ENCODE results near the gene ZCCHC2. TPM values are rescaled to one million over a fixed set of nuclear protein-coding genes. Genes with fewer than 3 reads are reported as not detected.

Gene ZCCHC2
- total and polyA plus RNA-seq, 9 of the 15 experiments (the other 6 are each of a cell fraction or from before 2014, with no cell fraction given) = 1.0 to 9.2 (median 6.0) TPM

DNA sequence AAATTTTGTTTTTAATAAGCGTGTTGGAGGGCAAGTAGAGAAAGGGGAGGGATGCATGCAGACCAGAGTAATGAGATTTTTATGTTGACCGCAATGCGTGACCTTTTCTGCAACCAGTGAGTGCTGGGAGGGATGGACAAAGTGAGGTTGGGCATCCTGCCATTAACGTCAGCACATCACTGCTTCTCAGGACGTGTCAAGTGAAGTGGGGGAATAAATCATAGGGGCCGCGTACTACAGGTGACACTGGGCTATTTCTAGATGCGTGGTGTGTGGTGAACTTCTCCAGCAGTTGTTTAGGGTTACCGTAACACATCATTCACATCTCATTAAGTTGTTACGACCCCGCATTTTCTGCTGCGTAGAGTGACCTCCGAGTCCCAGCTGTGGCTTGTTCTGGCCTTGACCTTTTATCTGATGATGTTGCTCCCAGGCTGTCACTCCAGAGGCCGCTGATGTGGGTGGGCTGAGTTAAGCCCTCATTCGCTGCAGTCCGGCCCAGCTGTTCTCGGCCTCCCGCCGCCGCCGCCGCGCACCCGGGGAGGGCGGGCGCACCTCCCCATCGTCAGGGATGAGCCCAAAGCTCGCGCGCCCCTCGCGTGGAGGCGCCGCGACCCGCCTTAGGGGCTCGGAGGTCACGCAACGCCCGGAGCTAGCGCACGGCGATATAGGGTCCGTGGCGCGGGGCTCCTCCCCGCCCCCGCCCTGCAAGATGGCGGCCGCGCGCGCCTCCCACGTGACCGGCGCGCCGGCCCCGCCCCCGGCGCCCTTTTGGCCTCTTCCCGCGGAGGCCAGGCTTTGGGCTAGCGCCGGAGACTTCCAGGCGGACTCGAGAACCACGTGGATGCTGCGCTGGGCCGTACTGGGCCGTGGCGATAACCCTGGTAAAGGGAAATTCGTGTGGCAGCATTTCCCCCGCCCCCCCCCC is 3.5 kb downstream of the ZCCHC2 start (continued):
- TF ChIP-seq POLR2AphosphoS5 (IDR thresholded peaks at IDR 0.05; ENCODE audit: control insufficient read depth, insufficient read depth, low read depth, low read length) (peak; percentile 41; the same call in 1 of the 2 replicates), CEBPB (tag; IDR thresholded peaks at IDR 0.05) (no peak), CREM (IDR thresholded peaks at IDR 0.05; ENCODE audit: low read depth) (0 out of 2 replicates have a peak, but pooled peaks have one; percentile 39), SIN3B (IDR thresholded peaks at IDR 0.05; ENCODE audit: low read depth) (0 out of 2 replicates have a peak, but pooled peaks have one; percentile 18), HCFC1 (IDR thresholded peaks at IDR 0.05; ENCODE audit: low read depth, low read length) (peak; percentile 59), ZNF655 (CRISPR knock-in tag; IDR thresholded peaks at IDR 0.05) (no peak), GABPA (tag; conservative IDR thresholded peaks at IDR 0.05; ENCODE audit: low read depth) (peak; percentile 20; the same call in 1 of the 2 replicates), TOE1 (IDR thresholded peaks at IDR 0.05; ENCODE audit: borderline replicate concordance) (no peak), TOE1 (CRISPR knock-in tag; IDR thresholded peaks at IDR 0.05; ENCODE audit: borderline replicate concordance, low read depth) (0 out of 2 replicates have a peak, but pooled peaks have one; percentile 56), POLR2B (IDR thresholded peaks at IDR 0.05; ENCODE audit: low read depth, partially characterized antibody) (peak; percentile 21)
- TF ChIP-seq, protein P1, sequence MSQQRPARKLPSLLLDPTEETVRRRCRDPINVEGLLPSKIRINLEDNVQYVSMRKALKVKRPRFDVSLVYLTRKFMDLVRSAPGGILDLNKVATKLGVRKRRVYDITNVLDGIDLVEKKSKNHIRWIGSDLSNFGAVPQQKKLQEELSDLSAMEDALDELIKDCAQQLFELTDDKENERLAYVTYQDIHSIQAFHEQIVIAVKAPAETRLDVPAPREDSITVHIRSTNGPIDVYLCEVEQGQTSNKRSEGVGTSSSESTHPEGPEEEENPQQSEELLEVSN (IDR thresholded peaks at IDR 0.05; ENCODE audit: borderline replicate concordance in 1 of 2, extremely low read depth in 1 of 2, insufficient read depth in 1 of 2, insufficient read length in 1 of 2, low read depth in 1 of 2, low read length in 1 of 2, poor library complexity in 1 of 2, severe bottlenecking in 1 of 2) = peak; percentile 74 to 94
- TF ChIP-seq, protein P2, sequence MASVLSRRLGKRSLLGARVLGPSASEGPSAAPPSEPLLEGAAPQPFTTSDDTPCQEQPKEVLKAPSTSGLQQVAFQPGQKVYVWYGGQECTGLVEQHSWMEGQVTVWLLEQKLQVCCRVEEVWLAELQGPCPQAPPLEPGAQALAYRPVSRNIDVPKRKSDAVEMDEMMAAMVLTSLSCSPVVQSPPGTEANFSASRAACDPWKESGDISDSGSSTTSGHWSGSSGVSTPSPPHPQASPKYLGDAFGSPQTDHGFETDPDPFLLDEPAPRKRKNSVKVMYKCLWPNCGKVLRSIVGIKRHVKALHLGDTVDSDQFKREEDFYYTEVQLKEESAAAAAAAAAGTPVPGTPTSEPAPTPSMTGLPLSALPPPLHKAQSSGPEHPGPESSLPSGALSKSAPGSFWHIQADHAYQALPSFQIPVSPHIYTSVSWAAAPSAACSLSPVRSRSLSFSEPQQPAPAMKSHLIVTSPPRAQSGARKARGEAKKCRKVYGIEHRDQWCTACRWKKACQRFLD (CRISPR knock-in tag; IDR thresholded peaks at IDR 0.05) = 0 out of 2 replicates have a peak, but pooled peaks have one; percentile 31
- TF ChIP-seq, protein P3, sequence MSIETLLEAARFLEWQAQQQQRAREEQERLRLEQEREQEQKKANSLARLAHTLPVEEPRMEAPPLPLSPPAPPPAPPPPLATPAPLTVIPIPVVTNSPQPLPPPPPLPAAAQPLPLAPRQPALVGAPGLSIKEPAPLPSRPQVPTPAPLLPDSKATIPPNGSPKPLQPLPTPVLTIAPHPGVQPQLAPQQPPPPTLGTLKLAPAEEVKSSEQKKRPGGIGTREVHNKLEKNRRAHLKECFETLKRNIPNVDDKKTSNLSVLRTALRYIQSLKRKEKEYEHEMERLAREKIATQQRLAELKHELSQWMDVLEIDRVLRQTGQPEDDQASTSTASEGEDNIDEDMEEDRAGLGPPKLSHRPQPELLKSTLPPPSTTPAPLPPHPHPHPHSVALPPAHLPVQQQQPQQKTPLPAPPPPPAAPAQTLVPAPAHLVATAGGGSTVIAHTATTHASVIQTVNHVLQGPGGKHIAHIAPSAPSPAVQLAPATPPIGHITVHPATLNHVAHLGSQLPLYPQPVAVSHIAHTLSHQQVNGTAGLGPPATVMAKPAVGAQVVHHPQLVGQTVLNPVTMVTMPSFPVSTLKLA (conservative IDR thresholded peaks at IDR 0.05) = peak; percentile 64 to 76
- TF ChIP-seq, protein P4, sequence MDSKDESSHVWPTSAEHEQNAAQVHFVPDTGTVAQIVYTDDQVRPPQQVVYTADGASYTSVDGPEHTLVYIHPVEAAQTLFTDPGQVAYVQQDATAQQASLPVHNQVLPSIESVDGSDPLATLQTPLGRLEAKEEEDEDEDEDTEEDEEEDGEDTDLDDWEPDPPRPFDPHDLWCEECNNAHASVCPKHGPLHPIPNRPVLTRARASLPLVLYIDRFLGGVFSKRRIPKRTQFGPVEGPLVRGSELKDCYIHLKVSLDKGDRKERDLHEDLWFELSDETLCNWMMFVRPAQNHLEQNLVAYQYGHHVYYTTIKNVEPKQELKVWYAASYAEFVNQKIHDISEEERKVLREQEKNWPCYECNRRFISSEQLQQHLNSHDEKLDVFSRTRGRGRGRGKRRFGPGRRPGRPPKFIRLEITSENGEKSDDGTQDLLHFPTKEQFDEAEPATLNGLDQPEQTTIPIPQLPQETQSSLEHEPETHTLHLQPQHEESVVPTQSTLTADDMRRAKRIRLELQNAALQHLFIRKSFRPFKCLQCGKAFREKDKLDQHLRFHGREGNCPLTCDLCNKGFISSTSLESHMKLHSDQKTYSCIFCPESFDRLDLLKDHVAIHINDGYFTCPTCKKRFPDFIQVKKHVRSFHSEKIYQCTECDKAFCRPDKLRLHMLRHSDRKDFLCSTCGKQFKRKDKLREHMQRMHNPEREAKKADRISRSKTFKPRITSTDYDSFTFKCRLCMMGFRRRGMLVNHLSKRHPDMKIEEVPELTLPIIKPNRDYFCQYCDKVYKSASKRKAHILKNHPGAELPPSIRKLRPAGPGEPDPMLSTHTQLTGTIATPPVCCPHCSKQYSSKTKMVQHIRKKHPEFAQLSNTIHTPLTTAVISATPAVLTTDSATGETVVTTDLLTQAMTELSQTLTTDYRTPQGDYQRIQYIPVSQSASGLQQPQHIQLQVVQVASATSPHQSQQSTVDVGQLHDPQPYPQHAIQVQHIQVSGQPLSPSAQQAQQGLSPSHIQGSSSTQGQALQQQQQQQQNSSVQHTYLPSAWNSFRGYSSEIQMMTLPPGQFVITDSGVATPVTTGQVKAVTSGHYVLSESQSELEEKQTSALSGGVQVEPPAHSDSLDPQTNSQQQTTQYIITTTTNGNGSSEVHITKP (IDR thresholded peaks at IDR 0.05; ENCODE audit: partially characterized antibody) = peak; percentile 40

All from K562 (cell line).